Body of pancreas (tissue), 4 donors: ENCODE data around the gene IL3.

Experiments used
- POLR2A ChIP-seq, 3 donors: fragments of 450-650 bp; IDR thresholded peaks; one replicate each; pipeline ENCODE4 v1.6.1; 2016; ENCODE audit warnings: antibody characterized with exemption in 3 of 3, mild to moderate bottlenecking in 2 of 3
- TF ChIP-seq, protein P1 (sequence below), 7 experiments: fragments of 450-650 bp in 4 of 7; fragments of 200-600 bp in 3 of 7; sonication (generic) in 3 of 7; IDR thresholded peaks; one replicate each; pipeline ENCODE4 v1.5.1; 2016 to 2019; ENCODE audit warnings: antibody characterized with exemption in 7 of 7

DNA sequence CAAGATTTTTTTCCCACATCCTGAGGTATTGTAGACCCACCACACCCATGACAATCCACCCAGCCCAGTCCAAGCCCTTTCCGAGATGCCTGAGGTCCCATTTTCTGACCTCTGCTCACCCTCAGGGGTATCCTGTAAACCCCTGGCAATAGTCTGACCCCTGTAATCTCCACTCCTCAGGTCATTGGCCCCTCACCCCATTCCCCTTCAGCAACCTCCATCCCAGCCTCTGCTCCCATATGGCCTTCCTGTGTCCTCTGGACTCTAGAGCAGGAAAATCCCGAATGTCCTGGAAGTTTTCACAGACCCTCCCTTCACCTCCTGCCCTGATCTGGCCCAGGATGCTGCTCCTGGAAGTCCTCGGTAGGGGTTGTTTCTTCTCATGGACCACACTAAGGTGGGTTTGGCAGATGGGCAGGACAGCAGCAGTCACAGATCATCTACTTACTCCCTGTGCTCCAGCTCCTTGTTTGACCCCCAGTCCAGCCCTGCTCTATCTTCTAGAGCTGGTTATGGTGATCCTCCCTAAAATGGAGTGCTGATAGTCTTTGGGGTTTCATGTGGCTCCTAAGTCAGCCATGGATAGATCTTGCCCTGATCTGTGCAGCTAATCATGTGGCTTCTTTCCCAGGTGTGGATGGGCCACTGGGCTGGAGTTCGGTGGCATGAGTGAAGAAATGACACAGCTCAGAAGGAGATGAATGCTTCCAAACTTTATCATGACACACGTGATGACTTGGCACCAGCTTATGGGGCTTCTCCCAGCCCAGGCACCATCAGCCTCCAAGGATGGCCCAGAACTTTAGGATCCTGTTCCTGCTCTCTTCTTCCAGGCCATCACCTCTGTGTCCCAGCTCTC, 37.0 kb upstream of the IL3 start:
- TF ChIP-seq POLR2A (IDR thresholded peaks at IDR 0.05), result no peak
- TF ChIP-seq, protein P1, sequence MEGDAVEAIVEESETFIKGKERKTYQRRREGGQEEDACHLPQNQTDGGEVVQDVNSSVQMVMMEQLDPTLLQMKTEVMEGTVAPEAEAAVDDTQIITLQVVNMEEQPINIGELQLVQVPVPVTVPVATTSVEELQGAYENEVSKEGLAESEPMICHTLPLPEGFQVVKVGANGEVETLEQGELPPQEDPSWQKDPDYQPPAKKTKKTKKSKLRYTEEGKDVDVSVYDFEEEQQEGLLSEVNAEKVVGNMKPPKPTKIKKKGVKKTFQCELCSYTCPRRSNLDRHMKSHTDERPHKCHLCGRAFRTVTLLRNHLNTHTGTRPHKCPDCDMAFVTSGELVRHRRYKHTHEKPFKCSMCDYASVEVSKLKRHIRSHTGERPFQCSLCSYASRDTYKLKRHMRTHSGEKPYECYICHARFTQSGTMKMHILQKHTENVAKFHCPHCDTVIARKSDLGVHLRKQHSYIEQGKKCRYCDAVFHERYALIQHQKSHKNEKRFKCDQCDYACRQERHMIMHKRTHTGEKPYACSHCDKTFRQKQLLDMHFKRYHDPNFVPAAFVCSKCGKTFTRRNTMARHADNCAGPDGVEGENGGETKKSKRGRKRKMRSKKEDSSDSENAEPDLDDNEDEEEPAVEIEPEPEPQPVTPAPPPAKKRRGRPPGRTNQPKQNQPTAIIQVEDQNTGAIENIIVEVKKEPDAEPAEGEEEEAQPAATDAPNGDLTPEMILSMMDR (IDR thresholded peaks at IDR 0.05), result no peak
